NCI-H2081 (cell line): ENCODE results near the gene LOXL1.

Source experiments
- DNase-seq, 2 experiments: peaks; one replicate each; lab custom pipeline; 2025; lab: John Stamatoyannopoulos, UW

LOXL1 gene

DNA sequence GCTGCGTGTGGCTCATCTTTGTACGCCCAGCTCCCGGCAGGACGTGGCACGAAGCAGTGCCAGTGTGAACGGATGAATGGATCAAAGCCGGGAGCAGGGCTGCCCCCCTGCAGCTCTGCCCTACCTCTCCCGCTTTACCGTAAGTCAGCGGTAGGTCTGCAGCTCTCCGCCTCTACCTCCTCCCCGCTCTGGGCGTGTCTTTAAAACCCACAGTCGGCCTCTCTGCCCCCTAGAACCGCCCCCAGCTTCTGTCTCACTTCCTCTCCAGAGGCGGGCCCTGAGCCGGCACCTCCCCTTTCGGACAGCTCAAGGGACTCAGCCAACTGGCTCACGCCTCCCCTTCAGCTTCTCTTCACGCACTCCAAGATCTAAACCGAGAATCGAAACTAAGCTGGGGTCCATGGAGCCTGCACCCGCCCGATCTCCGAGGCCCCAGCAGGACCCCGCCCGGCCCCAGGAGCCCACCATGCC is 68.2 kb downstream of the LOXL1 start, which contains the start of gene PML:
TSS of gene PML (plus strand) at position 304 of the 471 bp plus-strand sequence. CDS start at position 401, 97 bp downstream.
- peak; percentile 92 to 95 for DNase-seq

DNA sequence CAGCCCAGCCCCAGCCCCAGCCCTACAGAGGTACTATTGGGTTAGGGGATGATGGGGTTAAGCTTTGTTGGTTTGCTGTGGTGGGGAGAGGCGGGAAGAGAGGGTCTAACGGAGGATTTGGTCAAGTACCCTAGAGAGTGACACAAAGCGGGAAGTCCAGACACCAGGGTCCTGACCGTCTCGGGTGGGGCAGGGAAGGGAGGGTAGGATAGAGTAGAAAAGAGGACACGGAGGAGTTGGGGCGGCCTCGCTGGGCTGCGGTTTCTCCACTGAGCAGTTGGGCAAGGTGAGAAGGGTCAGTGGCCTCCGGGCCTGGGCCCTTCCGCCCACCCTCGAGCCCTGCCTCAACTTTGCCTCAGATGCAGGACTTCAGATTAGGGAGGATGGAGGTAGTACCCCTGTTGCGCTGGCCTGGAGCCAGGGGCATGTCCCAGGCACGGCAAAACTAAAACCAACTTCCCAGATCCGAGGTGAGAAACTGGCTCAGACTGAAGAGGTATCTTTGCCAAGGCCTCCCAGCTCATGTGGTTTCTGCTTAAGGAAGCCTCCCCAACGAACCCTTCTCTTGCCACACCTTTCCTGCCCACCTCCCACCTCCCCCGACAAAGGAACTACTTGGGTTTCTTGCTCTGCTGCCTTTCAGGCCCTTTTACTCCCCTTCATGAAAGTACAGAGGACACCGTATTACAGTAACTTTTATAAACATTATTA is 68.8 kb downstream of the LOXL1 start:
- no peak for DNase-seq

DNA sequence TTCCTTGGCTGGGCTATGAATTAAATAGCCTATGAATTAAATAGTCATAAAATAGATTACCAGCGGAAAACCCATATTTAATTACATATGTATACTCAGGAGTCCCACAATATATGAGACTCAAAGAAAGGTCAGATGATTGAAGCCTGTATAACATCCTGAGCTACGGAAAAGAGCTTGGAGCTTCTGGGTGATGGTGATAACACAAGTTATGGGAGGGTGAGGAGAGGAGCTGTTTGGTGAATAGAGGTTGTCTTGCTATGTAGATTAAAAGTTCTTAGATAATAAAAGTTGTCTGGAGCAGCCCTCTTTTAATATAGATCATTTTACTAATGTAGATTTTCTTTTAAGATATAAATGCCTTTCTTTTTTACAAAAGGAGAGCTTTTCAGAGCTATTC is 70.0 kb downstream of the LOXL1 start:
- no peak for DNase-seq

DNA sequence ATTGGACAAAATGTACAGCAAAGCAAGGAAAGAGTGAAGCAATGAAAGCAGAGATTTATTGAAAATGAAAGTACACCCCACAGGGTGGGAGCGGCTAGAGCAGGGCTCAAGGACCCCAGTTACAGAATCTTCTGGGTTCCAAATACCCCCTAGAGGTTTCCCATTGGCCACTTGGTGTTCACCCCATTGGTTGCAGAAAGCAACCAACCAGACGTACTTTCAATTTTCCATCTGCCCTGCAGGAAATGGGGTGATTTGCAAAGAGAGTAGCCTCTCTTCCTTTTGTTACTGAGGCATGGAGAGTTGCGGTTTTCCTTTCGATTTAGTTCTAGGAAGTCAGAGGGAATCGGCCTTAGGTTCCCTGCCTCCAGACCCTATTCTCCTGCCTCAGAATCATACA is 70.7 kb downstream of the LOXL1 start:
- peak in 1 of 2 experiments; percentile 43 for DNase-seq

DNA sequence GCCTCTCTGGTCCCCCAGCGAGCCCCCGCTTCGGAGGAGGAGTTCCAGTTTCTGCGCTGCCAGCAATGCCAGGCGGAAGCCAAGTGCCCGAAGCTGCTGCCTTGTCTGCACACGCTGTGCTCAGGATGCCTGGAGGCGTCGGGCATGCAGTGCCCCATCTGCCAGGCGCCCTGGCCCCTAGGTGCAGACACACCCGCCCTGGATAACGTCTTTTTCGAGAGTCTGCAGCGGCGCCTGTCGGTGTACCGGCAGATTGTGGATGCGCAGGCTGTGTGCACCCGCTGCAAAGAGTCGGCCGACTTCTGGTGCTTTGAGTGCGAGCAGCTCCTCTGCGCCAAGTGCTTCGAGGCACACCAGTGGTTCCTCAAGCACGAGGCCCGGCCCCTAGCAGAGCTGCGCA is 71.7 kb downstream of the LOXL1 start:
- no peak for DNase-seq
